Sigmoid colon (tissue), 7 donors: ENCODE data around the gene UBE2B. TPM values are rescaled to one million over a fixed set of nuclear protein-coding genes. Genes with fewer than 3 reads are reported as not detected.
A peak's percentile ranks its signal among the peaks of the same experiment; 100 is the strongest.
"Not testable (repeated sequence)": the region's sequence is repeated elsewhere in the genome, so short reads cannot be mapped to it uniquely, and the experiment has no call there.

Source experiments
- DNase-seq: peaks from one replicate; pipeline ENCODE4 v3.0.0-alpha.2; 2019
- H3K27ac ChIP-seq, 4 donors: fragments of 200-600 bp; sonication (generic); one replicate each; pipeline ENCODE4 v1.5.1; 2016 to 2019; ENCODE audit warnings: mild to moderate bottlenecking in 1 of 4
- H3K27me3 ChIP-seq, 3 donors: fragments of 200-600 bp; sonication (generic); one replicate each; pipeline ENCODE4 v1.5.1; 2019; ENCODE audit warnings: mild to moderate bottlenecking in 1 of 3
- H3K36me3 ChIP-seq, 4 donors: fragments of 200-600 bp; sonication (generic); one replicate each; pipeline ENCODE4 v1.5.1; 2016 to 2019
- H3K4me1 ChIP-seq, 4 donors: fragments of 200-600 bp; sonication (generic); one replicate each; pipeline ENCODE4 v1.5.1; 2017 to 2019
- H3K4me3 ChIP-seq, 4 donors: fragments of 200-600 bp; sonication (generic); one replicate each; pipeline ENCODE4 v1.5.1; 2017 to 2019; ENCODE audit warnings: mild to moderate bottlenecking in 2 of 4, moderate library complexity in 1 of 4
- H3K9me3 ChIP-seq, 4 donors: fragments of 200-600 bp in 3 of 4; sonication (generic) in 3 of 4; one replicate each; pipeline versions ENCODE4 v1.5.1 to v1.6.1; 2013 to 2019
- CTCF ChIP-seq, 4 experiments: fragments of 450-650 bp in 3 of 4; fragments of 200-600 bp in 1 of 4; IDR thresholded peaks; one replicate each; pipeline ENCODE4 v1.5.1; 2016 to 2019; ENCODE audit warnings: antibody characterized with exemption in 4 of 4, mild to moderate bottlenecking in 3 of 4, moderate library complexity in 2 of 4
- EP300 ChIP-seq, 4 donors: sonication (generic); formaldehyde crosslinking; IDR thresholded peaks; one replicate each; pipeline ENCODE4 v1.6.1; 2017; ENCODE audit warnings: antibody characterized with exemption in 4 of 4
- POLR2A ChIP-seq, 2 donors: fragments of 450-650 bp; IDR thresholded peaks; one replicate each; pipeline ENCODE4 v1.6.1; 2016; ENCODE audit warnings: antibody characterized with exemption in 2 of 2, mild to moderate bottlenecking in 2 of 2, moderate library complexity in 2 of 2
- POLR2AphosphoS5 ChIP-seq, 4 donors: sonication (generic); formaldehyde crosslinking; IDR thresholded peaks; one replicate each; pipeline ENCODE4 v1.6.1; 2017; ENCODE audit warnings: antibody characterized with exemption in 4 of 4
- WGBS, 2 donors: extraction: QIAGEN DNeasy Blood & Tissue Kit; methylation state at CpG; one replicate each; pipeline ENCODE4 v1.1.7; 2013; 5-methylcytosine and 5-hydroxymethylcytosine counted together
- intact Hi-C: fragments of 100-400 bp; cut with DNase I; formaldehyde crosslinking; loops from one replicate; pipeline ENCODE4 v1.15.1; 2023
- polyA plus RNA-seq, 3 donors: library from polyadenylated mRNA; stranded (reverse); fragments of 200-250 nt; gene quantifications; one replicate each; pipeline ENCODE4 v1.2.3, GENCODE V29; 2013
- total RNA-seq, 4 donors: library from RNA; depleted of rRNA; stranded (reverse); fragments of >200 nt; gene quantifications; one replicate each; pipeline ENCODE4 v1.1.0, GENCODE V29; 2016
- donor health status: healthy with polysubstance abuse.
- donor health status: Bipolar disorder and iron deficiency.
- donor health status: healthy.

Gene UBE2B
- total and polyA plus RNA-seq, 7 donors = 66.8 to 158 (median 98.1) TPM

GRCh38 chr5:134371834-134372340, 518 bp downstream of the UBE2B start:
- Histone ChIP-seq H3K27me3 (no peaks in the 10 kb centered on the region), H3K4me3 (peak overlapping the region; percentile 72 to 99 (median 96)), H3K27ac (peak overlapping the region; percentile 97 to 98 (median 98)), H3K4me1 (peaks cover 0 to 45% (median 32%) of the 10 kb centered on the region in 4 donors), H3K36me3 (peaks cover 0 to 11% (median under 1%) of the 10 kb centered on the region in 4 donors), H3K9me3 (no peaks in the 10 kb centered on the region)
- WGBS, 2 donors = 0 to 1% methylated on average over 29 of the region's 29 CpGs
- intact Hi-C loops = loop anchor here (1.0 to 5.0 kb wide), 7 partner anchors 40 to 205 kb away; partner anchors contain the start of genes CDKN2AIPNL, PPP2CA and SKP1
- TF ChIP-seq POLR2A (IDR thresholded peaks at IDR 0.05) (no peak), EP300 (IDR thresholded peaks at IDR 0.05) (no peak), POLR2AphosphoS5 (IDR thresholded peaks at IDR 0.05) (no peak), CTCF (IDR thresholded peaks at IDR 0.05) (no peak)
- peak; percentile 71 for DNase-seq

GRCh38 chr5:134373633-134374032, 2.3 kb downstream of the UBE2B start:
- not testable (repeated sequence) for H3K27me3 ChIP-seq, H3K27ac ChIP-seq, DNase-seq, H3K9me3 ChIP-seq
- Histone ChIP-seq H3K4me1 (peaks cover 0 to 44% (median 32%) of the 10 kb centered on the region in 4 donors), H3K36me3 (peaks cover 0 to 28% (median 10%) of the 10 kb centered on the region in 4 donors), H3K4me3 (peak overlapping the region in 1 of 4 donors; percentile 98)
- 94 to 95% methylated on average over 5 of the region's 5 CpGs for WGBS, 2 donors
- intact Hi-C loops = loop anchor here (2.0 to 5.0 kb wide), 4 partner anchors 39 to 204 kb away; partner anchors contain the start of genes CDKN2AIPNL and PPP2CA

- peaks cover 0 to 44% (median 32%) of the 10 kb centered on the region in 4 donors for H3K4me1 ChIP-seq
- H3K4me3 ChIP-seq = no peak overlapping the region
- peaks cover 0 to 31% (median 10%) of the 10 kb centered on the region in 4 donors for H3K36me3 ChIP-seq
- WGBS, 2 donors = 69 to 75% methylated on average over 3 of the region's 3 CpGs
- H3K27me3 ChIP-seq = no peaks in the 10 kb centered on the region
- H3K27ac ChIP-seq = no peak overlapping the region
- intact Hi-C loops = loop anchor here (5.0 kb wide), 3 partner anchors 38 to 203 kb away; partner anchors contain the start of genes CDKN2AIPNL and PPP2CA
- TF ChIP-seq POLR2A (IDR thresholded peaks at IDR 0.05) (no peak), EP300 (IDR thresholded peaks at IDR 0.05) (no peak), POLR2AphosphoS5 (IDR thresholded peaks at IDR 0.05) (no peak), CTCF (IDR thresholded peaks at IDR 0.05) (no peak)
- H3K9me3 ChIP-seq = no peaks in the 10 kb centered on the region
- no peak for DNase-seq
These were observed 2.9 kb downstream of the UBE2B start for GRCh38 chr5:134374232-134374631.

- Histone ChIP-seq H3K4me3 (no peak overlapping the region), H3K4me1 (peaks cover 0 to 9% (median 4%) of the 10 kb centered on the region in 4 donors), H3K27ac (no peak overlapping the region), H3K9me3 (no peaks in the 10 kb centered on the region), H3K27me3 (no peaks in the 10 kb centered on the region), H3K36me3 (peaks cover 18 to 88% (median 47%) of the 10 kb centered on the region in 4 donors)
- no peak for DNase-seq
- 77 to 85% methylated on average over 5 of the region's 5 CpGs for WGBS, 2 donors
- intact Hi-C loops = no loop called here
- no peak for TF ChIP-seq POLR2AphosphoS5 (IDR thresholded peaks at IDR 0.05)
- no peak for TF ChIP-seq CTCF (IDR thresholded peaks at IDR 0.05)
- TF ChIP-seq EP300 (IDR thresholded peaks at IDR 0.05) = no peak
- no peak for TF ChIP-seq POLR2A (IDR thresholded peaks at IDR 0.05)
These were observed 9.0 kb downstream of the UBE2B start for GRCh38 chr5:134380346-134380745.

GRCh38 chr5:134382204-134382603, 10.8 kb downstream of the UBE2B start:
- DNase-seq, H3K4me1 ChIP-seq, H3K4me3 ChIP-seq, H3K27ac ChIP-seq, H3K27me3 ChIP-seq, intact Hi-C loops, H3K9me3 ChIP-seq: not testable (repeated sequence)
- H3K36me3 ChIP-seq = peaks cover 18 to 93% (median 53%) of the 10 kb centered on the region in 4 donors
- WGBS, 2 donors = 98 to 100% methylated on average over 2 of the region's 2 CpGs
